HG03442 (cell line): Measurements from ENCODE around the gene ATP8A2.
"Not testable (repeated sequence)": the region's sequence is repeated elsewhere in the genome, so short reads cannot be mapped to it uniquely, and the experiment has no call there.

ENCODE experiments used
- ATAC-seq: cut with Tn5 transposase; IDR thresholded peaks from one replicate; pipeline ENCODE4 v1.9.1; 2021; ENCODE audit warnings: mild to moderate bottlenecking, moderate library complexity; ENCODE audit not compliant: unreplicated experiment

The ATP8A2 gene

DNA sequence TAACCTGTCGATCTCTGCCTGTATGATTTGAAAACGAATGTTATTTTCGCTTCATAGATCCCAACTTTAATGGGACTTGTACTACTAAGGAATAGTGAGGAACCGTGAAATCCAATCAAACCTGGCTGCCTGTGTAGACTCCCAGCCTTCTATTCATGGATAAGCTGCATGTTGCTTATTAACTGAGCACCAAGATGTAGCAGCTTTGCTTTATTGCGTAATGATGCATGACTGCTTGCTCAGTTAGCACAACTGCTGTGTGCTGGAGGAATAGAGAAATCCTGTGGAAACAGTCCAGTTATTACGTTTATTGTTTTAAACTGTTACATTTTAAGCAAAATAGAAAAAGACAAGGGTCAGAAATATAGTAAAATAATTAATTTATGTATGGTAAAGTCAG lies 571.9 kb downstream of the ATP8A2 start:
- ATAC-seq, result no peak

DNA sequence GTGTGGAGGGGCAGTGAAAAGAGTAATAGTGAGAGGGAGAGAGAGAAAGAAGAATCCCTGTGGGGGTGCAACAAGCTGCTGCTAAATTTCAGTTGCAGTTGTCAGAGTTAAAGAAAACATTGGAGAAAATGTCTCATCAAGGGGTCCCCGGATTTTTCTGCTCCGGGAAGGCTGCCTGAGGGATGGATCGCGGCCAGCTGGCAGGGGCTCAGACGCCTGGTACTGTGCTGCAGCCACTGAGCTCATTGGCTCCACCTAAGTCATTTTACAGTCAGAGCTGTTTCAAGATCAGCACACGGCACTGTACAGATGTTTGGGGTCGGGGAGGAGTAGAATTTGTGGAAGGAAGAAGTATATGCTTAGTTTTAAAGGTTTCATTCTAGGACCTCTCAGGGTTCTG lies 573.8 kb downstream of the ATP8A2 start:
- ATAC-seq, result no peak

DNA sequence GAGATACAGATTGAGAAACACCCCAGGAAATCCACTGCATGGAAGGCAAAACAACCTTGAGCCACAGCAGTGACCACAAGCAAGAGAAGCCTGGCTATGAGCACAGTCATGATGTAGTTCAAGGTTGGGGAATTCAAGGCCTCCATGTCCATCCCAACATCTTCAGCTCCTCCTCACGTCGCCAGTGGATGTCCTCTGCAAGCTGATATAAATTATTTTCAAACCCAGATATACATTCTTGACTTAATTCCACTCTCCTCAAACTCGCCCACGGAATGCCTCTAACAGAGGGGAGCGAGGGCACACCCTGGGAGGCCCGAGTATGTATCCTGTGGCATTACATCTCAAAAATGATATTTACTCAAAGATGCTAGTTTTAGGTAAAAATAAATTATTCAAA lies 574.5 kb downstream of the ATP8A2 start:
- no peak for ATAC-seq

- no peak for ATAC-seq
Observed at GRCh38 chr13:25948910-25949309, 577.1 kb downstream of the ATP8A2 start.

DNA sequence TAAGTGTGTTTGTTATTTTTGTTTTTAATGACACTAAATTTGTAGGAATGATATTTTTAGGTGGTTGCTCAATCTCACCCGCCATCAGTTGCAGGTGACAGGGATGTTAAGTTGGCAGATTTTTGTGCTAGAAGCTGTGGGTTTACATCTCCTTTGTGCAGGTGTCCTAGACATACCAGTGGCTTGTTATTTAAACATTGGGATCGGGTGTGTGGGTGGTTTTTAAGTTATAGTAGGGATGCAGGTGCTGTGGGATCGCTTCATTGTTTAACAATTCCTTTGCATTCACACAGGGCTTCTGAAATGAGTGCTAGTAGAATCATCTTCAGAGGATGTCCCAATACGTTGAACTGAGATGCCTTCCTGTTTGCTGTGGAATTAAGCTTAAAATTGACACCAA lies 580.1 kb downstream of the ATP8A2 start:
- ATAC-seq, result no peak

DNA sequence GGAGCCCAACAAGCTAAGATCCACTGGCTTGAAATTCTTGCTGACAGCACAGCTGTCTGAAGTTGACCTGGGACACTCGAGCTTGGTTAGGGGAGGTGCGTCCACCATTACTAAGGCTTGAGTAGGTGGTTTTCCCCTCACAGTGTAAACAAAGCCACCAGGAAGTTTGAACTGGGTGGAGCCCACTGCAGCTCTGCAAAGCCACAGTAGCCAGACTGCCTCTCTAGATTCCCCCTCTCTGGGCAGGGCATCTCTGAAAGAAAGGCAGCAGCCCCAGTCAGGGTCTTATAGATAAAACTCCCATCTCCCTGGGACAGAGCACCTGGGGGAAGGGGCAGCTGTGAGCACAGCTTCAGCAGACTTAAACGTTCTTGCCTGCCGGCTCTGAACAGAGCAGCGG lies 582.3 kb downstream of the ATP8A2 start:
- not testable (repeated sequence) for ATAC-seq

DNA sequence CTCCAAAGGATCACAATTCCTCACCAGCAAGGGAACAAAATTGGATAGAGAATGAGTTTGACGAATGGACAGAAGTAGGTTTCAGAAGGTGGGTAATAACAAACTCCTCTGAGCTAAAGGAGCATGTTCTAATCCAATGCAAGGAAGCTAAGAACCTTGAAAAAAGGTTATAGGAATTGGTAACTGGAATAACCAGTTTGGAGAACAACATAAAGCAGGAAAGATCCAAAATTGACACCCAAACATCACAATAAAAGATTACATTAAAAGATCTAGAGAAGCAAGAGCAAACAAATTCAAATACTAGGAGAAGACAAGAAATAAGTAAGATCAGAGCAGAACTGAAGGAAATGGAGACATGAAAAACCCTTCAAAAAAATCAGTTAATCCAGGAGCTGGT lies 583.2 kb downstream of the ATP8A2 start:
- ATAC-seq, result not testable (repeated sequence)

GRCh38 chr13:25958986-25959385 lies 587.2 kb downstream of the ATP8A2 start:
- no peak for ATAC-seq

DNA sequence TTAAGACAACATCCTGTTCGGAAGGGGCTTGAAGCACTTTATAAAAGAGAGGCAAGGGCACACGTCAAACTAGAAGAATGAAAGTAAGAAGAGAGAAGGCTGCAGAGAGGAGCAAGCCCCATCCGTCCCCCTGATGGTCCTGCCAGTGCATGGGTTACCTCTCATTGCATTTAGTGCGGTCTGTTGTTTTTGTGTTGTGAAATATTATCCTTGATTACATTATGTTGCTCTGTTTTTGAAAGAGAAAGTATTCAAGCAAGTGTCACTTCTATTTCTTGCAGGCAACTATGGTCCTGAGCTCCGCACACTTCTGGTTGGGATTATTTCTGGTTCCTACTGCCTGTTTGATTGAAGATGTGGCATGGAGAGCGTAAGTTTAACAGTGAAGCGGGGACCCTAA lies 589.5 kb downstream of the ATP8A2 start:
- ATAC-seq, result no peak

- no peak for ATAC-seq
Observed at GRCh38 chr13:25963674-25964073, 591.9 kb downstream of the ATP8A2 start.

GRCh38 chr13:25965596-25965995 lies 593.8 kb downstream of the ATP8A2 start:
- ATAC-seq, result no peak

GRCh38 chr13:25966086-25966485 lies 594.3 kb downstream of the ATP8A2 start:
- no peak for ATAC-seq

DNA sequence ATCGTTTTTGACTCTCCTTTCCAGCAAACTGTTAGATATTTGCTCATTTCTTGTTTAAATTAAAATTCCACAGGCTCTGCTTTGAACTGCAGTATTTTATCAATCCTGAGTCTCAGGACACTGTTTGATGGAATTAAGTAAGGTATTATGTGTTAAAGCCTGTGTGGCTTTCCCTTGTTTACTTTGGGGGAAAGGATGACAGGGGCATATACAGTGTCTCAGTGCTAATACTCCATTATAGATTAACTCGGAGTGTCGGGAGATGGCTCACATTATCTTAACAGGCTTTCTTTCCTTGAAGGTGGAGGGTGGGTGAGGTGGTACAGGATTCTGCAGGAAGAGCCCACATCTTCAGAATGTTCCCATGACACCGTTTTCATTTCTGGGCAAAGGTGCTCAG lies 595.4 kb downstream of the ATP8A2 start:
- no peak for ATAC-seq

DNA sequence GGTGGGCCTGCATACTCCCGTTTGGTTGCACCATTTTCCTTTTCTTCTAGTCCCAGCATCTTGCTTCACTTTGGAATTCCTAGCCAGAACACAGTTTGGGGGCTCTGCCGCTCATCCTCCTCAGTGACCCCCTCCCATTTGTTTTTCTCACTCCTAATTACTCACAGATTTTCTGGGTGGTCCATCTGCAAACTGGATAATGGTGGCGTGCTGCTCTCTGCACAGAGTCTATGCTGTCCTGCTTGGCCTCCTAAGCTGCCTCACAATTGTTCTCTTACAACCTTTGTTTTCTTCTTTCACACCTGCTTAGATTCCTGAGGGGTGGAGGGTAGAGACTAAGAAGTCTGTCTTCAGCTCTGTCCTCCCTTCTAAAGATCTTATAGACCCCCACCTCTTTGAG lies 599.3 kb downstream of the ATP8A2 start:
- no peak for ATAC-seq

DNA sequence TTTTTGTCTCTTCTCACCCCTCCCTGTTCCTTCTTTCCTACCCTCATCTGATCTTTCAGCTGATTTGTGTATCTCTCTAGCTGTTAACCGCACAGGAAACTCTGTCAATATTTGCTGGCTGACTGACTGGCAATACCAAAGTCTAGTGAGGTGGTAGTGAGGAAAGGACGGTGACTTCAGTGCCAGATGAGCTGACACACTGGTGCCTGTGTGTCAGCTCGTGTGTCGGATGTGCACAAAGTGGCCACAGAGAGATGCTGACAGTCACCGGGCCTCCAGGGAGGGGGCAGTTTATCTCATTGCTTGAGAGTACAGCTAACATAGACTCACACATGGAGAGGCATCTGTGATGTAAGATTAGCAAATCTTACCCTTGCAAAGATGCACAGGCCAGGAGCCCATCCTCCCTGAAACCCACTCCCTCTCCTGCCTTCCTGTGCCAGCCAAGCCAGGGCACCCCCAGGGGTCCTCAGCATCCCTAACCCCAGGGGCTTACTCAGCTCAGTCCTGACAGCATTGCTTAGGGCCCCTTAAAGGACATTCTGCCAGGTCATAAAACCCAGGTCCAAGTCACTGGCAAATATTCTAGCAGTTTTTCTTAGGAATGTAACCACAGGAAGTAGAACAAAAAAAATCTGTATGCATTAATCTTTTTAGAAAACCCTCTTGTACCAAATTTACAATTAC lies 599.8 kb downstream of the ATP8A2 start:
- no peak for ATAC-seq

DNA sequence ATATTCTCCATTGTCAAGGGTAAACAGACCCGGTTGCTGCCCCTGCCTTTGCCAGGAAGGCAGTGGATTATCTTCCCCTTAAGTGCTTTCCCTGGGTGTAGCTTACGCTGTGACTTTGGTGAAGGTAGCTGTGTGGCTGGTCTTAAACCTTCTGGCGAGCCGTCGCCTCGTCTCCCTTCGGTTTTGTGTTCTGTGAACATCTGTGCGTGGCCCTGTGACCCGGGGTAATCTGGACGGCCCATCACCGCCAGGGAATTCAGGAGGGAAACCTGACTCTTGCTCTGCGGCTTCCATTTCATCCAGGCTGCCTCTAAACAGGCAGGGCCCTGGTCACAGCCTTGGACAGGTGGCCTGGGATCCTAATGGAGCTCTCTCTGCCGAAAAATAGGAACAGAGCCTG lies 601.3 kb downstream of the ATP8A2 start:
- ATAC-seq, result no peak

DNA sequence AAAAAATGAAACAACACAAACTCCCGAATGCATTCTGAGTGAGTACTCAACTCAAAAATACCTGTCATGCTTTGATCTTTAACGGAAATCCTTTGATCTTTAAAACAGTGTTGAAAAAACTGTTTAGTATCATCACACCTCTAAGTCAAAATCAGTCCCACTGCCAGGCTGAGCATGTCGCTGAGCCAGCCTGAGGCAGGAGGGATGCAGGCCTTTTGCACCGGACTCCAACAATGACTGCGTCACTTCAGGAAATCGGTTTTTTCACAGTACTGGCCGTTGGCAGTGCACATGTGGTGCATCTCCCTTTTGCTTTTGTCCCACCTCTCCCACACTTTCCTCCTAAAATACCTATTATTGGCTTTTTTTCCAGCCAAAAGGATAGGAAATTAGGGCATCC lies 601.8 kb downstream of the ATP8A2 start:
- ATAC-seq, result no peak

DNA sequence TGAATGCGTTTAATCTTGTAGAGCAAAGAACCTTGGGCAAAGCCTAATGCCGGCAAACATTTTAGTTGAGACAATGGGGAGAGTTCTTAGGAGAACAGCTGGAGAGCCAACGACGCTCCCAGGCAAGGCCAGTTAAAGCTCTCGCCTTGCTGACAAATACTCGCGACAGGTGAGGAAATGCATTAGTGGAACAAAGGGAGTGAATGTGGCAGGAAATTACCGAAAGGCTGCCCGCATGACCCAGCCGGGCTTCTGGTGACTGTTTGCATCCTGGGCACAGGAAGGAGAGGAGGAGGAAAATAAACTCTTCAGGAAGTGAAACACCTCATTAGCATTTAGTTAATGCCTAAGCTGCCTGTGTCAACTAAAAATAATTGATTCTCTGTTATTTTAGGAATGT lies 605.4 kb downstream of the ATP8A2 start:
- ATAC-seq, result no peak

- ATAC-seq, result no peak
Observed at GRCh38 chr13:25977671-25978070, 605.9 kb downstream of the ATP8A2 start.

DNA sequence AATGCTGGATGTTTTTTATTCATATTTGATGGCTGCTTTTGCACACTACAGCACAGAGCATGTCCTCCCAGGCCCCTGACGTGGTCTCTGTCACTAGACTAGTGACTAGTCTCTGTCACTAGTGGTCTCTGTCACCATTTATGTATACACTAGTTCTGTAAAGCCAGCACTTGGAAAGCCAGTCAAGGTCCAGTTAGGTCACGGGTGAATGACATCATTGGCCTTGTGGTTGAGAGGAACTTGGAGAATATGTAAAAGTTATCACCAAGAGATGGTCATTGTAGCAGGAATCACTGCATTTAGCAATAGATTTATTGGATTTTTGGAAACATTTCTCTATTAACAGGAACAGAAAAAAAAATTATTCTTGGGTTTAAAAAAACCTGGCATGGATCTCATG lies 607.2 kb downstream of the ATP8A2 start:
- ATAC-seq, result no peak

GRCh38 chr13:25979371-25979770 lies 607.6 kb downstream of the ATP8A2 start:
- no peak for ATAC-seq

DNA sequence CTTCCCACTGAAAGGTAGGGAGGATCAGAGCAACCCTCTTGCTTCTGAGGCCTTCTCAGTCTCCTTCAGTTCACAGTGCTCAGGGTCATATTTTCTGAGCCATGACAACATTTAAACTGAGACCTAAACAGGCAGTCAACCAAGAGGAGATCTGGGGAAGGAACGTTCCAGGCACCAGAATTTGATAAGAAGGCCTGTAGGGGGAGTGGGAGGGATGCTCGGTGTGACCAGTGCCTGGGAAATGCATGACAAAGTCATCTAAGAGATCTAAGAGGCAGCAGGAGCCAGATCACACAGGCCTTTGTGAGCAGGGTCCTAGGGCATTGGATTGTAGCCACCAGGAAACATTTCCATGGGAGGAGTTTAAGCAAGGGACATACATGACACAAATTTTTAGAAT lies 608.5 kb downstream of the ATP8A2 start:
- ATAC-seq, result no peak

GRCh38 chr13:25981060-25981459 lies 609.3 kb downstream of the ATP8A2 start:
- ATAC-seq, result no peak
